IPS-NIHi7 (cell line): ENCODE data around the gene CFAP69.
"Not testable (repeated sequence)": the region's sequence is repeated elsewhere in the genome, so short reads cannot be mapped to it uniquely, and the experiment has no call there.

Experiments
- DNase-seq: peaks from one replicate; pipeline ENCODE4 v3.0.0; 2012; ENCODE audit warnings: mixed read lengths; ENCODE audit errors: extremely low spot score

The CFAP69 gene

DNA sequence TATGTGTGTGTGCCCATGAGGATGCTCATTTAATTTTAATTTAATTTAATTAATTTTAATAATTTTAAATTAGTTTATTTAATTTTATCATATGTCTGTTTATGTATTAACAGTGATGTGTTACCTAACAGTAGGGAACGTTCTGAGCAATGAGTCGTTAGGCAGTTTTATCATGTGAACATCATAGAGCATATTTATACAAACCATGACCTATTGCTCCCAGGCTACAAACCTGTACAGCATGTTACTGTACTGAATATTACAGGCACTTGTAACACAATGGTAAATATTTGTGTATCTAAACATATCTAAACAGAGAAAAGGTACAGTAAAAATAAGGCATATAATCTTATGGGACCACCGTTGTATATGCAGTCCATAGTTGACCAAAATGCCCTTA lies 13.7 kb upstream of the CFAP69 start:
- no peak for DNase-seq

- no peak for DNase-seq
These were observed 12.5 kb upstream of the CFAP69 start for GRCh38 chr7:90232430-90232829.

GRCh38 chr7:90233569-90233968 lies 11.4 kb upstream of the CFAP69 start:
- DNase-seq: no peak

GRCh38 chr7:90236721-90237289 lies 8.2 kb upstream of the CFAP69 start:
- no peak for DNase-seq

GRCh38 chr7:90238022-90238421 lies 7.0 kb upstream of the CFAP69 start:
- no peak for DNase-seq

- no peak for DNase-seq
These were observed 6.4 kb upstream of the CFAP69 start for GRCh38 chr7:90238583-90238982.

DNA sequence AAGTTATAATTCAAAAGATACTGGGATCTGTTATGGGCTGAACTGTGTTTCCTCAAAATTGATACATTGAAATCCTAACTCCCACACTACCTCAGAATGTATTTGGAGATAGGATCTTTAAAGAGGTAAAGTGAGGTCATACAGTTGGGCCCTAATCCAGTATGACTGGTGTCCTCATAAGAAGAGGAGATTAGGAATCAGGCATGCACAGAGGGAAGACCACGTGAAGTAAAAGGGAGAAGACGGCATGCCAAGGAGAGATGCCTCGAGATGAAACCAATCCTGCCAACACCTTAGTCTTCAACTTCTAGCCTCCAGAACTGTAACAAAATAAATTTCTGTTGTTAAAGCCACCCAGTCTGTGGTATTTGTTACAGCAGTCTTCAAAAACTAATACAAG lies 5.9 kb upstream of the CFAP69 start:
- DNase-seq: no peak

DNA sequence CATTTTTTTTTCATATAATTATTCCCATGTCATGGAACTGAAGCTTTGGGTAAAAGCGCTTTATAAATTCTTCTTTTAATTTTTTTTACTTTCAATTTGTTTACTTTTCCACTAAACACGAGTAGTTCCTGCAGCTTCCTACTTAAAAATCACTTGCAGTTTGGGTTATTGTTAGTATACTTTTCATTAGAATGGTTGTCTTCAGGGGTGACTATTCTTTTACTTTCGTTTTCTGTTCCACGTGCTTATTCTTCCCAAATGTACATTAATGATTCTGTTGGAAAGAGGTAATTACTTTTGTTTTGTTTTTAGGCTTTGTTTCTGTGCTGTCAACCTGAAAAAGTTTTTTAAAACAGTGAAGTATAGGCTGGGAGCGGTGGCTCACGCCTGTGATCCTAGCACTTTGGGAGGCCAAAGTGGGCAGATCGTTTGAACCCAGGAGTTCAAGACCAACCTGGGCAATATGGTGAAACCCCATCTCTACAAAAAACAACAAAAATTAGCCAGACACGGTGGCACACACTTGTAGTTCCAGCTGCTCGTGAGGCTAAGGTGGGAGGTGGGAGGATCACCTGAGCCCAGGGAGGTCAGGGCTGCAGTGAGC lies 5.2 kb upstream of the CFAP69 start:
- no peak for DNase-seq

GRCh38 chr7:90242369-90243168 lies 2.4 kb upstream of the CFAP69 start:
- no peak for DNase-seq

GRCh38 chr7:90243556-90243955 lies 1.4 kb upstream of the CFAP69 start:
- DNase-seq: no peak

DNA sequence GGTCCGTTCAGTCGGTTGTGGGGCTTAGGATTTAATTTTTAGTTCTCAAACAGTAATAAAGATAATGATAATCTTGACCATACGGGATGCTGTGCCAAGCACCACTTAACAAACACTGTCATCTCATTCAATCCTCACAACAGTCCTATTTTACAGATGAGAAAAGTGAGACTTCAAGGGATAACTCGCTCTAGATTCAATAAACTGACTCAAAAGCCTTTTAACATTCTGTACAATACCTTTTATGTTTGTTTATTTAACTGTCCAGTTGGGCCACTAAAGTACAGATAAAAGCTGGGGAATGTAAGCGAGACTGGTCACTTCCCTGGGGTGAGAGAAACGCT lies 437 bp upstream of the CFAP69 start:
- no peak for DNase-seq

DNA sequence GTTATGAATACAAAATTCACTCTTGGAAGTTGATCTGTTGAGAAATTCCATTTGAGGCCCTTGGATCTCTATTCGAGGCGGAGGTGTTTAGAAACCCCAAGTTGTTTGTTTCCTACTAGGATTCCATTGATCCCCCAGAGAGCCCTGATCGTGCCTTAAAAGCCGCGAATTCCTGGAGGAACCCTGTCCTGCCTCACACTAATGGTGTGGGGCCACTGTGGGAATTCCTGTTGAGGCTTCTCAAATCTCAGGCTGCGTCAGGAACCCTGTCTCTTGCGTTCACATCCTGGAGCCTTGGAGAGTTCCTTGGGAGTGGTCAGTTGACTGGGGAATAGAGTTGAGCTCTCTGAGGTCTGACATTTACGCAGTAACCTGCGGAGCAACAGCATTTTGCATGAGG lies 1.2 kb downstream of the CFAP69 start:
- DNase-seq: peak; percentile 30

GRCh38 chr7:90248706-90249105 lies 3.7 kb downstream of the CFAP69 start:
- DNase-seq: no peak

DNA sequence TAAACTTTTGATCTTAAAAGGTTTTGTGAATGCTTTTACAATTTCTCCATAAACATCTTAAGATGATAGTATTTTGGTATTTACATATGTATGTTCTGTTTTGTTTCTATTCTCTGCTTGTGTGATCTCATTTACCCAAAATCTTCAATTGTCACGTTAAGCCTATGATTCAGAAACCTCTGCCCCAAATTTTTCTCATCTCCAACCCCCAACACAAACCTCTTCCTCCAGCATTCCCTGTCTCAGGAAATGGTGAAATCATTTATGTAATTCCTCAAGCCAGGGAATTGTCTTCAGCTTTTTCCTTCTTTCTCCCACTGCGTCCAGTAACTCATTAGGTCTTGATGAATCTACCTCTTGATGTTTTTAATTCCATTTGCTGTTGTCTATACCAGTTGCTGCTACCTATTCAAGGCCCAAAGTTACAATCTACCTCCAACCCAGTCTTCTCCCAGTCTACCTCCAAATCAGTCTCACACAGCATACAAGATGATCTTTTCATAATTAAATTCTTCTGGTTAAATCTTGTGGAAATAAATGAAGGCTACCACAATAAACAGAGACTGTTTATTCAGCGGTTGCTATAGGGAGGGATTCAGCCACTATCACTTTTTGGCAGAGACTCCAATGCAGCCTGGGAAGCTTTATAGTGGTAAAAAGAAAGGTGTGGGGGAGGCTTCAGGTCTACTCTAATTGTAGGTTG lies 5.8 kb downstream of the CFAP69 start:
- DNase-seq: no peak

- DNase-seq: no peak
These were observed 6.3 kb downstream of the CFAP69 start for GRCh38 chr7:90251304-90251635.

- not testable (repeated sequence) for DNase-seq
These were observed 11.0 kb downstream of the CFAP69 start for GRCh38 chr7:90256011-90256410.

DNA sequence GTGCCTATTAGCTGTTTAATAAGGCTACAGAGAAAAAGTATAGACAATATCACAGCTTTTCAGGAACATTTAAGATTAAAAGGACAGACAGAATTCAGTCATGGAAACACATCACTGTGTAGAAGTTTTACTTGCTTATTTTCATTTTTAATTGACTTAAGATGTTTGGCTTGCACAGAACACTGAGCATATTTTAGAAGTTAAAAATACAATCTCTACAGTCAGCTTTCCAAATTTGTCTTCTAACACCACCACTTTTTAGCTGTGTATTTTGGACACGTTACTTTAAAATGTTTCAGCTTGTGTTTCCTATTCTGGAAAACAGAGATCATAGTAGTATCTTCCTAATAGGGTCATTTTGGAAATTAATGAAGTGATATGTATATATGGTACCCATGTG lies 11.8 kb downstream of the CFAP69 start:
- no peak for DNase-seq

DNA sequence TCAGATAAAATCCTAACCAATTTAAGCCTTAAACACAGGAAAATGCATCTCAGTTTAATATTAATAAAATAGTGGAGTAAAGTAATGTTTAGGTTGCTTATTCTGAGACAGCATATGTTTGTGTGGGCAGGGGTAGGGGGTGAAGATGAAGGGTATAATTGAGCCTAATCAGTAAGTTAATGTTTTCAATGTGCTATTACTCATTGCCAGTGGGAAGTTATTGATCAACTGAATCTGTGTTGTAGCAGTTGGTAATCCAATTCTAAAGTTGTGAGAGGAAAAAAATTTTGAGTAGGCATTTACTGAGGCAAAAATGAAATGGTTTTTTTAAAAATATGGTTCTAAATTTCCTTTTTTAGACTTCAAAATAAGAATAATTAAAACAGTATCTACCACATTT lies 16.5 kb downstream of the CFAP69 start:
- DNase-seq: no peak

GRCh38 chr7:90262438-90262837 lies 17.5 kb downstream of the CFAP69 start:
- DNase-seq: peak; percentile 20

DNA sequence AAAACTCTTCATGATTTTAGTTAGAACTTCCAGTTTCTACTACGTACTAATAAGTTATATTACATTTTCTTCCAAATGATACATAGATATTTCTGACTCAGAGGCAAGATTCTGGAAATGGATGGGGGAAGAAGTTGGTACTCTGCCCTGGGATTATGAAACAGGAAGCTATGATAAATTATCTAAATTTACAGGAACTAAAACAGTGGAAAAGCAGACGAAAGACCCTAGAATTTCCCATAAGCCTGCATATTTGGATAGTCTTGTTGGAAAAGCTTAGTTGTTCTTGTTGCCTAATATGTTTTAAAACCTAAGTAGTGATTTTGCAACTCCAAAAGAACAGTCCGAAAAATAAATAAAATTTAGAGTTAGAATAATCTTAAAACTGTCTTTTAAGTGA lies 21.8 kb downstream of the CFAP69 start:
- DNase-seq: no peak

GRCh38 chr7:90267263-90267858 lies 22.4 kb downstream of the CFAP69 start:
- DNase-seq: no peak

DNA sequence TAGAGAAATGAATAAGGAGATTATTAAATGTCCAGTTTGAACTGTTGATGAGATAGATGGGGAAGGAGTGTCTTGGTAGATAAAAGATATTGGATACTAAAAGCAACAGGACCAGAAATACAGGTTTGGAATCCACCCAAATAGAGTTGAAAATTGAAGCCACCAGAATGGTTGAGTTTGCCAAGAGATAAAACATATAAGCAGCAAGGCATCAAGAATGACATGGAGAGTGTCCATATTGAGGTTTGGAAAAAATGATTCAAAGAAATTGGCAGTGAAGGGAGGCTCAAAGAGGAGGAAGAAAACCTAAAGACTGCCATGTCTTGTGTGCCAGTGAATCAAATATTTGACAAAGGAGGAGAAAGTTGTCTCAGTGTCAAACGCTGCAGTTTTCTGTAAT lies 24.2 kb downstream of the CFAP69 start:
- no peak for DNase-seq
